GM23248 (cell line): ENCODE results near the gene BLVRA. TPM values are rescaled to one million over a fixed set of nuclear protein-coding genes. Genes with fewer than 3 reads are reported as not detected.
"Not testable (repeated sequence)": the region's sequence is repeated elsewhere in the genome, so short reads cannot be mapped to it uniquely, and the experiment has no call there.

Experiments
- DNase-seq: peaks from one replicate; pipeline ENCODE4 v3.0.0-alpha.2; 2015
- H2AFZ ChIP-seq: fragments of 200-600 bp; sonication (generic); 2 replicates; pipeline ENCODE4 v1.6.1; 2016; ENCODE audit warnings: antibody characterized with exemption
- H3F3A ChIP-seq: fragments of 200-600 bp; sonication (generic); 2 replicates; pipeline ENCODE4 v1.6.1; 2016; ENCODE audit warnings: mild to moderate bottlenecking, antibody characterized with exemption, mixed run types; ENCODE audit not compliant: insufficient read depth
- H3K27ac ChIP-seq: fragments of 200-600 bp; sonication (generic); 2 replicates; pipeline ENCODE4 v1.5.1; 2016; ENCODE audit warnings: mild to moderate bottlenecking
- H3K27me3 ChIP-seq: fragments of 200-600 bp; sonication (generic); replicated peaks from 2 replicates; pipeline ENCODE4 v1.6.1; 2016; ENCODE audit warnings: mild to moderate bottlenecking; ENCODE audit not compliant: insufficient read depth
- H3K36me3 ChIP-seq: fragments of 200-600 bp; sonication (generic); 2 replicates; pipeline ENCODE4 v1.6.1; 2016; ENCODE audit warnings: low read depth, mild to moderate bottlenecking
- H3K4me1 ChIP-seq: fragments of 200-600 bp; sonication (generic); 2 replicates; pipeline ENCODE4 v1.6.1; 2016; ENCODE audit warnings: mild to moderate bottlenecking; ENCODE audit not compliant: insufficient read depth
- H3K4me2 ChIP-seq: fragments of 200-600 bp; sonication (generic); one replicate; pipeline ENCODE4 v1.6.1; 2016; ENCODE audit warnings: mild to moderate bottlenecking; ENCODE audit not compliant: unreplicated experiment
- H3K4me3 ChIP-seq: fragments of 200-600 bp; sonication (generic); 2 replicates; pipeline ENCODE4 v1.5.1; 2016; ENCODE audit warnings: mild to moderate bottlenecking
- H3K79me2 ChIP-seq: fragments of 200-600 bp; sonication (generic); 2 replicates; pipeline ENCODE4 v1.6.1; 2016; ENCODE audit warnings: mild to moderate bottlenecking; ENCODE audit not compliant: insufficient read depth
- H3K9ac ChIP-seq: fragments of 200-600 bp; sonication (generic); 2 replicates; pipeline ENCODE4 v1.6.1; 2016; ENCODE audit warnings: mild to moderate bottlenecking
- H3K9me2 ChIP-seq: fragments of 200-600 bp; sonication (generic); 2 replicates; pipeline ENCODE4 v1.6.1; 2016; ENCODE audit warnings: mixed run types, mild to moderate bottlenecking, moderate library complexity; ENCODE audit not compliant: insufficient read depth
- H3K9me3 ChIP-seq: fragments of 200-600 bp; sonication (generic); one replicate; pipeline ENCODE4 v1.6.1; 2017; ENCODE audit warnings: low read depth
- H4K20me1 ChIP-seq: fragments of 200-600 bp; sonication (generic); 2 replicates; pipeline ENCODE4 v1.6.0; 2016; ENCODE audit not compliant: insufficient read depth
- EZH2 ChIP-seq: fragments of 200-600 bp; sonication (generic); IDR thresholded peaks from 2 replicates; pipeline ENCODE4 v1.6.1; 2018; ENCODE audit warnings: antibody characterized with exemption, mild to moderate bottlenecking; ENCODE audit not compliant: insufficient read depth, poor library complexity, severe bottlenecking
- EZH2phosphoT487 ChIP-seq: fragments of 200-600 bp; sonication (generic); IDR thresholded peaks from 2 replicates; pipeline ENCODE4 v1.6.1; 2018; ENCODE audit warnings: antibody characterized with exemption, moderate library complexity, mild to moderate bottlenecking, low read depth; ENCODE audit not compliant: insufficient read depth
- WGBS, 2 experiments: methylation state at CpG; one replicate each; pipeline ENCODE4 v1.1.6; 2015 to 2017; ENCODE audit warnings: low lambda C conversion rate in 2 of 2, low coverage in 1 of 2; ENCODE audit errors: missing lambda C conversion rate in 2 of 2; 5-methylcytosine and 5-hydroxymethylcytosine counted together
- in situ Hi-C: fragments of 300-500 bp; cut with MboI; formaldehyde crosslinking; loops from 2 replicates; pipeline ENCODE4 v1.15.0; 2020
- polyA plus RNA-seq: library from polyadenylated mRNA; unstranded; fragments of >200 nt; fragmentation: Nextera tagmentation; extraction: Ambion mirVana; gene quantifications from 2 replicates; pipeline ENCODE4 v1.2.1, GENCODE V29; 2016
- total RNA-seq: library from RNA; depleted of rRNA; stranded (reverse); fragments of >200 nt; shearing (Covaris generic); gene quantifications from 2 replicates; pipeline ENCODE4 v1.2.3, GENCODE V29; 2014

The BLVRA gene
- total and polyA plus RNA-seq, 2 experiments from 2014 or later, result 14.7 to 47.0 TPM

DNA sequence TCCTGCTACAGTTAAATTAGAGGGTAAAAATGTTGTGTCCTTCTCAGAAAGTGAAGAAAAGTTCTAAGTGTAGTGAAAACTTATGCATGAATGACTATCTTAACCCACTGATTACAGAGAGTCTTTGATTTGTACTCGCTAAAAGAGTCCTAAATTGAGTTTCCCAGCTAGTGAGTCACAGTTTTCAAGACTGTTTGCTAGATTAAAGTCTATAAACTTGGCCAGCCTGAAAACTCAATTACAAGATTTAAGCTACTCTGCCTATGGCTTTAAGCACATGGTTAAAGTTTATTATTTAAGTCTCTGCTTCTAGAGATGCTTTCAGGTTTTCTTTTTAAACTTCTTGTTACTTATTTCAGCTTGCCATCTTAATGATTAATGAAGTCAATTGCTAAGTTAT is 66.5 kb downstream of the BLVRA start:
- Histone ChIP-seq H2AFZ (no peak overlapping the region), H3K9me3 (no peaks in the 10 kb centered on the region), H3K27ac (no peak overlapping the region), H3K79me2 (no peaks in the 10 kb centered on the region), H3K36me3 (no peaks in the 10 kb centered on the region), H3K4me1 (no peaks in the 10 kb centered on the region), H3K4me2 (no peak overlapping the region), H4K20me1 (no peaks in the 10 kb centered on the region), H3K9ac (no peak overlapping the region), H3K27me3 (peaks cover 50% of the 10 kb centered on the region), H3K9me2 (no peaks in the 10 kb centered on the region), H3K4me3 (no peak overlapping the region), H3F3A (no peaks in the 10 kb centered on the region)
- in situ Hi-C loops, result loop anchor here (25.0 kb wide), 1 partner anchor 238 kb away; the partner anchor contains the start of gene STK17A
- DNase-seq, result peak; percentile 3
- 91 to 100% methylated on average over 1 of the region's 1 CpG for WGBS, 2 experiments
- no peak for TF ChIP-seq EZH2
- TF ChIP-seq EZH2phosphoT487, result no peak

DNA sequence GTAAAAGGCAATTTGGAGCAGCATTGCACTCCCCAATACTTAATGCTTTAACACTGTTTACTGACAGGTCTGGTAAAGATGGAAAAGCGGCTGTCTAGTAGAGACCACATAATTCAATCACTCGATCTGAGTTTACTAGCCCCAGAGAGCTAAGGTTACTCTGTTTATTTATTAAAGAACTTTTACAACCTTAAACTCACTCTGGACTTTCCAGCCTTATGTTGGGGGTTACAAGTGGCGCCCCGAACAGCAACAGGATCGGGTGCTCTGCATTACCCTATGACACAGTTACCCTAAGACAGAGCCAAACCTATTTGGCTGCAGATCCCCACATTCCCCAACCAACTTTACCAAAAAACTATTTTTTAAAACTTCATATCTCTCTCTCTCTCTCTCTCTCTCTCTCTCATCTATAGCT is 66.9 kb downstream of the BLVRA start:
- Histone ChIP-seq H3K4me1 (no peaks in the 10 kb centered on the region), H3K79me2 (no peaks in the 10 kb centered on the region), H2AFZ (no peak overlapping the region), H3F3A (no peaks in the 10 kb centered on the region), H3K4me3 (no peak overlapping the region), H3K9ac (no peak overlapping the region), H3K4me2 (no peak overlapping the region), H3K36me3 (no peaks in the 10 kb centered on the region), H3K9me3 (no peaks in the 10 kb centered on the region), H3K9me2 (no peaks in the 10 kb centered on the region), H3K27me3 (peaks cover 46% of the 10 kb centered on the region), H4K20me1 (no peaks in the 10 kb centered on the region), H3K27ac (no peak overlapping the region)
- WGBS, 2 experiments, result 69 to 81% methylated on average over 5 of the region's 5 CpGs
- DNase-seq, result no peak
- in situ Hi-C loops, result loop anchor here (25.0 kb wide), 1 partner anchor 238 kb away; the partner anchor contains the start of gene STK17A
- TF ChIP-seq EZH2, result no peak
- TF ChIP-seq EZH2phosphoT487, result no peak

- H3K27ac ChIP-seq, H4K20me1 ChIP-seq, DNase-seq, H3K9ac ChIP-seq, H3K9me3 ChIP-seq, H3K9me2 ChIP-seq, H3K79me2 ChIP-seq, H3K4me1 ChIP-seq, H3K4me3 ChIP-seq, H2AFZ ChIP-seq, H3F3A ChIP-seq, H3K4me2 ChIP-seq, H3K36me3 ChIP-seq: not testable (repeated sequence)
- in situ Hi-C loops, result loop anchor here (25.0 kb wide), 1 partner anchor 244 kb away; the partner anchor contains the start of gene STK17A
- H3K27me3 ChIP-seq, result peaks cover 17% of the 10 kb centered on the region
Measured at GRCh38 chr7:43830917-43831316, 72.4 kb downstream of the BLVRA start.

DNA sequence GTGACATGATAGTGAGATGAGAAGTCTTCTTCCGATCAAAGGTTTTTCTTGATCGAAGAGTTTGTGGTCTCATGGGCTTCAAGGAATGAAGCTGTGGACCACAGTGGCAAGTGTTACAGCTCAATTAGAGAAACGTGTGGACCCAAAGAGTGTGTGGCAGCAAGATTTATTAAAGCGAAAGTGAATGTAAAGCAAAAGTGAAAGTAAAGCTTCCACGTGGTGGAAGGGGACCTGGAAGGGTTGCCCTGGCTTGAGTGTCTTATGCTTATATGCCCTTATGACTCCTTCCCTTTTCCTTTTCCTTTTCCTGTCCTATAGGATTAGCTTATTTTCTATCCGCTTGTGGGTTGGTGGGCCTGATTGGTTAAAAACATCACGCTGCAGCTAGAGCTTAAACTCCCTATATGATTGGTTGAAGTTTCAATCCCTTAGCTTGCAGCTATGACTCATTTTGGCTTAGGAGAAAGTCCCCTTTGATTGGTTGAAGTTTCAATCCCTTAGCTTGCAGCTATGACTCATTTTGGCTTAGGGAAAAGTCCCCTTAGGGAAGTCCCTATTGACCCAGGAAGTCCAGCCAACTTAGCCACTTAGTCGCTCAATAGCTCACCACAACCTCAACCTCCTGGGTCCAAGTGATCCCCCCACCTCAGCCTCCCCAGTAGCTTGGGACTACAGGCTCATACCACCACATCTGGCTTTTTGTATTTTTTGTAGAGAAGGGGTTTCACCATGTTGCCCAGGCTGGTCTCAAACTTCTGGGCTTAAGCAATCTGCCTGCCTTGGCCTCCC is 76.2 kb downstream of the BLVRA start:
- no peaks in the 10 kb centered on the region for H4K20me1 ChIP-seq
- H3K27me3 ChIP-seq, result no peaks in the 10 kb centered on the region
- H3F3A ChIP-seq, result peaks cover 5% of the 10 kb centered on the region; the same call in 1 of the 2 replicates
- H2AFZ ChIP-seq, result peak overlapping the region; percentile 50; the same call in 1 of the 2 replicates
- TF ChIP-seq EZH2phosphoT487, result no peak
- no peak for TF ChIP-seq EZH2
- peak; percentile 25 for DNase-seq
- H3K9ac ChIP-seq, result no peak overlapping the region
- no peaks in the 10 kb centered on the region for H3K4me1 ChIP-seq
- H3K4me3 ChIP-seq, result no peak overlapping the region
- in situ Hi-C loops, result loop anchor here (25.0 kb wide), 1 partner anchor 247 kb away; the partner anchor contains the start of gene STK17A
- no peak overlapping the region for H3K4me2 ChIP-seq
- H3K79me2 ChIP-seq, result no peaks in the 10 kb centered on the region
- H3K36me3 ChIP-seq, result no peaks in the 10 kb centered on the region
- 69 to 71% methylated on average over 8 of the region's 8 CpGs for WGBS, 2 experiments
- no peaks in the 10 kb centered on the region for H3K9me3 ChIP-seq
- no peaks in the 10 kb centered on the region for H3K9me2 ChIP-seq
- H3K27ac ChIP-seq, result no peak overlapping the region
